ENCODE results near the gene ERN1. TPM values are rescaled to one million over a fixed set of nuclear protein-coding genes. Genes with fewer than 3 reads are reported as not detected.

Gene ERN1
- total and polyA plus RNA-seq, 10 donors = 3.1 to 65.4 (median 44.1) TPM

DNA sequence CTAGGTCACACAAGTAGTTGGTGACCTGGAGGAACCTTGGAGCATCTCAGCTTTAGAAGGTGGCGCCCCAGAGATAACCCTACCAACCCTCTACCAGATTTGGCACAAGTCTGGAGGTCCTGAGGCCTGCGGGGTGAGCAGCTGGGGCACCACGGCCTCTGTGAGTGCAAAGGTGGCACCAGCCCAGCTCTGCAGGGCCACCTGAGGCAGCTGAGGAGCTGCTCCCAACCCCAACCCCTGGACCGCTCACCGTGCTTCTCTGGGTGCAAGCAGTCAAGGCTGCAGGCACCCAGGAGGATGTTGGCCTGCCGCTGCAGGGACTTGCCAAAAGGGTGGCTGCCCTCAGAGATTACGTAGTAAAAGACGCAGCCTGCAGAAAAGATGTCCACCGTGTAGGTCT, 81.1 kb downstream of the ERN1 start:
- H3K27ac ChIP-seq = peak overlapping the region in 3 of 8 donors; percentile 69 to 87 (median 78)
- WGBS, 5 donors = 93 to 96% (median 95%) methylated on average over 7 to 9 of the region's 9 CpGs
- peaks cover 3 to 100% (median 85%) of the 10 kb centered on the region in 6 donors for H3K36me3 ChIP-seq
- intact Hi-C loops (cut with DNase I; ENCODE audit: low total_unique reads) = no loop called here
- TF ChIP-seq, protein P1, sequence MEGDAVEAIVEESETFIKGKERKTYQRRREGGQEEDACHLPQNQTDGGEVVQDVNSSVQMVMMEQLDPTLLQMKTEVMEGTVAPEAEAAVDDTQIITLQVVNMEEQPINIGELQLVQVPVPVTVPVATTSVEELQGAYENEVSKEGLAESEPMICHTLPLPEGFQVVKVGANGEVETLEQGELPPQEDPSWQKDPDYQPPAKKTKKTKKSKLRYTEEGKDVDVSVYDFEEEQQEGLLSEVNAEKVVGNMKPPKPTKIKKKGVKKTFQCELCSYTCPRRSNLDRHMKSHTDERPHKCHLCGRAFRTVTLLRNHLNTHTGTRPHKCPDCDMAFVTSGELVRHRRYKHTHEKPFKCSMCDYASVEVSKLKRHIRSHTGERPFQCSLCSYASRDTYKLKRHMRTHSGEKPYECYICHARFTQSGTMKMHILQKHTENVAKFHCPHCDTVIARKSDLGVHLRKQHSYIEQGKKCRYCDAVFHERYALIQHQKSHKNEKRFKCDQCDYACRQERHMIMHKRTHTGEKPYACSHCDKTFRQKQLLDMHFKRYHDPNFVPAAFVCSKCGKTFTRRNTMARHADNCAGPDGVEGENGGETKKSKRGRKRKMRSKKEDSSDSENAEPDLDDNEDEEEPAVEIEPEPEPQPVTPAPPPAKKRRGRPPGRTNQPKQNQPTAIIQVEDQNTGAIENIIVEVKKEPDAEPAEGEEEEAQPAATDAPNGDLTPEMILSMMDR (IDR thresholded peaks at IDR 0.05 in 8 of 11, conservative IDR thresholded peaks at IDR 0.05 in 3 of 11) = no peak
- TF ChIP-seq POLR2AphosphoS5 (IDR thresholded peaks at IDR 0.05) = peak in 1 of 3 donors; percentile 53
- H3K4me3 ChIP-seq = no peak overlapping the region
- peaks cover 0 to 29% (median 7%) of the 10 kb centered on the region in 6 donors for H3K4me1 ChIP-seq
- DNase-seq = no peak
- no peaks in the 10 kb centered on the region for H3K27me3 ChIP-seq (replicated peaks in 1 of 7)
- no peaks in the 10 kb centered on the region for H3K9me3 ChIP-seq

DNA sequence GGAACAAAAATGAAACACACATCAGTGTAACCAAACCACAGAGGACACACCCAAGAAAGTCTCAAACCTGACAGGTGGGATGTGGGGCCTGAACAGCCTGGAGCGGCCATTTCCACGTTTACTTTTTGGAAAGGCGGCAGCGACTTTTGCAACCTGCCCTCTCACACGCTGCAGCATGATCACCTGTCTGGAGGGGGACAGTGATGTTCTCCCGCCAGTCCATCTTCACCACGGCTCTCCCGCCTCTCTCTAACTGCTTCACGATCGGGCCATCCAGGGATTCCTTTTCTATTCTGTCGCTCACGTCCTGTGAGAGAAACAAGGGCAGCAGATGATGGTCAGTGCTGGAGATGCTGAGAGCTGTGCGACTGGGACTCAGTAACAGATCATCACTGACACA, 84.8 kb downstream of the ERN1 start:
- no peak for DNase-seq
- no peak overlapping the region for H3K4me3 ChIP-seq
- TF ChIP-seq, protein P1 (IDR thresholded peaks at IDR 0.05 in 8 of 11, conservative IDR thresholded peaks at IDR 0.05 in 3 of 11) = no peak
- TF ChIP-seq POLR2A (IDR thresholded peaks at IDR 0.05) (no peak), POLR2AphosphoS5 (IDR thresholded peaks at IDR 0.05) (no peak)
- H3K4me1 ChIP-seq = peaks cover 0 to 10% (median 2%) of the 10 kb centered on the region in 6 donors
- peaks cover 3 to 100% (median 72%) of the 10 kb centered on the region in 6 donors for H3K36me3 ChIP-seq
- WGBS, 5 donors = 87 to 92% (median 89%) methylated on average over 13 of the region's 13 CpGs
- H3K27ac ChIP-seq = no peak overlapping the region
- intact Hi-C loops (cut with DNase I; ENCODE audit: low total_unique reads) = no loop called here
- H3K9me3 ChIP-seq = no peaks in the 10 kb centered on the region
- H3K27me3 ChIP-seq (replicated peaks in 1 of 7) = no peaks in the 10 kb centered on the region

DNA sequence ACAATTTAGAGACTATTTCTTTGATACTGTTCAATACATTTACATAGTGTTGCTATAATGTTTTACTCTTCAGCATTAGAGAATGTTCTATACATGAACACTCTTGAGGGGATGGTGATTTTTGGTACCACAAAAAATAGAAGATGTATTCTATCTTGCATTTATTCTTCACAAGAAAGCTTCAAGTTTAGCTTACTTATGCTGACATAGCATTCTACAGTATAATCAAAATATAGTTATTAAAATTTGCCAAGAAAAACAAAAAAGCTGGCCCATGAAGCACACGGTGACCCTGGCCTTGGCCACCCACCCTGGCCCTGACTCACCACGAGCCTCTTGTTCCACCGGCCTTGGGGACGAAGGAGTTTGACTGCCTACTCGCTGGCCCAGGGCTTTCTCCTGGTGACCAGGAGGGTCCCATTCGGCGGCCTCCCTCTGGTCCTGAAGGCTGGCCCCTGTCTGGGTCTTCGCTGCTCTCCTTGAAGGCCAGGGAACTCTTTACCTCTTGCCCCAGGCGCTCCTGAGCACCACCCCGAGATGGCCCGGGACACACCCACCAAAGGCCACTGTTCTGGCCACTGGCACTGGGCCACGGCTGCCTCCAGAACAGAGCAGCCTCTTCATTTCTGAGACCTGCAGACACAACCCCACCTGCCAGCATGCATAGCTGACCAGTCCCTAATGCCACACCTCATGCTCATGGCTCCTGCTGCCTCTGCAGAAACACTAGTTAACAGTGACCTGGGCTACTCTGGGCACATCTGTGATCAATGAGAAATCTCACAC, 87.1 kb downstream of the ERN1 start:
- DNase-seq = no peak
- WGBS, 5 donors = 82 to 89% (median 84%) methylated on average over 11 to 12 of the region's 12 CpGs
- Histone ChIP-seq H3K27ac (no peak overlapping the region), H3K4me1 (peaks cover 0 to 6% (median 0%) of the 10 kb centered on the region in 6 donors), H3K9me3 (no peaks in the 10 kb centered on the region), H3K27me3 (replicated peaks in 1 of 7) (no peaks in the 10 kb centered on the region), H3K36me3 (peaks cover 3 to 98% (median 58%) of the 10 kb centered on the region in 6 donors), H3K4me3 (no peak overlapping the region)
- intact Hi-C loops (cut with DNase I; ENCODE audit: low total_unique reads) = no loop called here
- TF ChIP-seq POLR2AphosphoS5 (IDR thresholded peaks at IDR 0.05) (peak in 1 of 3 donors; percentile 56), POLR2A (IDR thresholded peaks at IDR 0.05) (no peak)
- TF ChIP-seq, protein P1 (IDR thresholded peaks at IDR 0.05 in 8 of 11, conservative IDR thresholded peaks at IDR 0.05 in 3 of 11) = no peak

DNA sequence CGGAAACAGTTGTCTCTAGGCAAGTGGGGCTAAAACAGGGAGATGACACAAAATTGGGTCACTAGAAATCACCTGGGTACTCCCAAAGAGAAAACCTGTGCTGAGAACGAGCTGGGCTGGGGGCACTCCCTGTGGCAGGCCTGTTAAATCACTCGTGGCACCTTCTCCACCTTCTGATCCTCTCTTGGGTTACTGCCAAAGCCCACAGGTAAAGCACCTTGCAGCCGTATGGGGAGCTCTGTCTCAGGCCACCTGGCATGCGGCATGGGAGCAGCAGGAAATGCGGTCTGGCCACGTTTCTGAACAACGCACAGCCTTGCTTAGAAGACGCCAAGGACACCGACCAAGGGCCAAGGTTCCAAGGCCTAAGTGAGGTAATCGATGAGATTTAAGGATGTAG, 88.0 kb downstream of the ERN1 start:
- Histone ChIP-seq H3K36me3 (peaks cover 3 to 96% (median 49%) of the 10 kb centered on the region in 6 donors), H3K27me3 (replicated peaks in 1 of 7) (no peaks in the 10 kb centered on the region), H3K27ac (no peak overlapping the region), H3K9me3 (no peaks in the 10 kb centered on the region), H3K4me1 (peaks cover 0 to 7% (median 2%) of the 10 kb centered on the region in 6 donors), H3K4me3 (no peak overlapping the region)
- DNase-seq = no peak
- intact Hi-C loops (cut with DNase I; ENCODE audit: low total_unique reads) = no loop called here
- 49 to 62% (median 57%) methylated on average over 11 of the region's 11 CpGs for WGBS, 5 donors
- TF ChIP-seq POLR2A (IDR thresholded peaks at IDR 0.05) (no peak), POLR2AphosphoS5 (IDR thresholded peaks at IDR 0.05) (peak in 2 of 3 donors; percentile 16)
